Ovary (tissue), 3 donors: ENCODE results near the gene C9orf50.

Source experiments
- POLR2A ChIP-seq: fragments of 450-650 bp; IDR thresholded peaks from one replicate; pipeline ENCODE4 v1.6.1; 2017; ENCODE audit warnings: antibody characterized with exemption, mild to moderate bottlenecking, moderate library complexity
- TF ChIP-seq, protein P1 (sequence below), 3 donors: fragments of 450-650 bp in 2 of 3; fragments of 200-600 bp in 1 of 3; IDR thresholded peaks; one replicate each; pipeline versions ENCODE4 v1.5.1 to v1.8.0; 2016 to 2022; ENCODE audit warnings: antibody characterized with exemption in 3 of 3, mild to moderate bottlenecking in 1 of 3
- donor health status: DM: no; HTN: no; CAD: no.

DNA sequence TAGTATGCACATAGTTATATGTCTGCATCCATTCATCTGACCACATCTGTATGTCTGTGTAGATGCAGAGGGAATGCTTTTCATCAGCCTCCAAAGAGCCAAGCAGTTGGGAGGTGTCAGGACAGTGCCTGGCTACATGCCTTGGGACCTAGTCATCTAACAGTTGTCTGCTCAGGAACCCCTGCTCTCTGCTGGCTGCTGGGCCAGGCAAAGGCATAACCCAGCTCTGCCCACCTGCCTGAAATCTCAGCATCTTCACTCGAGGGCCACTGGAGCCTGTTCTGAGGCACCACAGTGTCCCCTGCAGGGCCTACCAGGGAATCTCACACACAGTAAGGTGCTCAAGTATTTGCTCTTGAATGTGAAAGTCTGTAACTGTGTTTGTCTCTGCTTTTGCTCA, 3.7 kb downstream of the C9orf50 start:
- TF ChIP-seq, protein P1, sequence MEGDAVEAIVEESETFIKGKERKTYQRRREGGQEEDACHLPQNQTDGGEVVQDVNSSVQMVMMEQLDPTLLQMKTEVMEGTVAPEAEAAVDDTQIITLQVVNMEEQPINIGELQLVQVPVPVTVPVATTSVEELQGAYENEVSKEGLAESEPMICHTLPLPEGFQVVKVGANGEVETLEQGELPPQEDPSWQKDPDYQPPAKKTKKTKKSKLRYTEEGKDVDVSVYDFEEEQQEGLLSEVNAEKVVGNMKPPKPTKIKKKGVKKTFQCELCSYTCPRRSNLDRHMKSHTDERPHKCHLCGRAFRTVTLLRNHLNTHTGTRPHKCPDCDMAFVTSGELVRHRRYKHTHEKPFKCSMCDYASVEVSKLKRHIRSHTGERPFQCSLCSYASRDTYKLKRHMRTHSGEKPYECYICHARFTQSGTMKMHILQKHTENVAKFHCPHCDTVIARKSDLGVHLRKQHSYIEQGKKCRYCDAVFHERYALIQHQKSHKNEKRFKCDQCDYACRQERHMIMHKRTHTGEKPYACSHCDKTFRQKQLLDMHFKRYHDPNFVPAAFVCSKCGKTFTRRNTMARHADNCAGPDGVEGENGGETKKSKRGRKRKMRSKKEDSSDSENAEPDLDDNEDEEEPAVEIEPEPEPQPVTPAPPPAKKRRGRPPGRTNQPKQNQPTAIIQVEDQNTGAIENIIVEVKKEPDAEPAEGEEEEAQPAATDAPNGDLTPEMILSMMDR (IDR thresholded peaks at IDR 0.05): no peak
- no peak for TF ChIP-seq POLR2A
